PC-3 (cell line): ENCODE results near the gene PLXDC1. TPM values are rescaled to one million over a fixed set of nuclear protein-coding genes. Genes with fewer than 3 reads are reported as not detected.

Experiments used
- ATAC-seq: fragments of 200-7000 bp; cut with Tn5 transposase; 2 replicates; pipeline ENCODE4 v1.9.1; 2020; ENCODE audit warnings: mild to moderate bottlenecking, moderate library complexity
- BruUV-seq: library from RNA; stranded (reverse); fragments of 400-500 nt; replicated peaks from 2 replicates; lab custom pipeline; 2021; lab: Mats Ljungman, UMichigan
- CTCF ChIA-PET: fragments of 300-600 bp; sonication (Branson Sonifier 250); formaldehyde crosslinking; loops from one replicate; lab custom pipeline; 2022; ENCODE audit warnings: antibody characterized with exemption; lab: Charles Lee
- POLR2A ChIA-PET: fragments of 300-600 bp; sonication (Branson Sonifier 250); formaldehyde crosslinking; loops from one replicate; lab custom pipeline; 2022; ENCODE audit warnings: antibody characterized with exemption; ENCODE audit not compliant: unreplicated experiment; lab: Charles Lee
- DNase-seq: peaks from one replicate; pipeline ENCODE4 v3.0.0-alpha.2; 2015
- H2AFZ ChIP-seq: fragments of 300-600 bp; sonication (generic); 2 replicates; pipeline ENCODE4 v1.6.0; 2016; ENCODE audit warnings: antibody characterized with exemption, low read length
- H3F3A ChIP-seq: fragments of 300-600 bp; sonication (generic); one replicate; pipeline ENCODE4 v1.6.0; 2017; ENCODE audit warnings: antibody characterized with exemption, low read length, control low read depth, mild to moderate bottlenecking; ENCODE audit not compliant: unreplicated experiment
- H3K27ac ChIP-seq: fragments of 300-600 bp; sonication (generic); 2 replicates; pipeline ENCODE4 v1.5.1; 2016; ENCODE audit warnings: mild to moderate bottlenecking, low read length
- H3K27me3 ChIP-seq: fragments of 300-600 bp; sonication (generic); 2 replicates; pipeline ENCODE4 v1.6.1; 2016; ENCODE audit warnings: low read length, mixed read lengths
- H3K36me3 ChIP-seq: fragments of 300-600 bp; sonication (generic); 2 replicates; pipeline ENCODE4 v1.6.1; 2016; ENCODE audit warnings: low read depth, mixed run types, low read length, mixed read lengths
- H3K4me1 ChIP-seq: fragments of 300-600 bp; sonication (generic); 2 replicates; pipeline ENCODE4 v1.5.1; 2016; ENCODE audit warnings: low read length; ENCODE audit not compliant: insufficient read depth
- H3K4me2 ChIP-seq: fragments of 300-600 bp; sonication (generic); 2 replicates; pipeline ENCODE4 v1.6.0; 2016; ENCODE audit warnings: low read length
- H3K4me3 ChIP-seq: fragments of 300-600 bp; sonication (generic); 2 replicates; pipeline ENCODE4 v1.5.1; 2016; ENCODE audit warnings: mild to moderate bottlenecking, low read length, mixed read lengths
- H3K79me2 ChIP-seq: fragments of 300-600 bp; sonication (generic); 2 replicates; pipeline ENCODE4 v1.6.1; 2017; ENCODE audit warnings: low read length, mixed read lengths
- H3K9ac ChIP-seq: fragments of 300-600 bp; sonication (generic); 2 replicates; pipeline ENCODE4 v1.6.0; 2016; ENCODE audit warnings: mild to moderate bottlenecking, low read length
- H3K9me2 ChIP-seq: fragments of 300-600 bp; sonication (generic); replicated peaks from 2 replicates; pipeline ENCODE4 v1.6.1; 2016; ENCODE audit warnings: mixed run types, low read length, mixed read lengths
- H3K9me3 ChIP-seq: fragments of 300-600 bp; sonication (generic); 2 replicates; pipeline ENCODE4 v1.6.1; 2016; ENCODE audit warnings: low read length, mixed read lengths
- H4K20me1 ChIP-seq: fragments of 300-600 bp; sonication (generic); 2 replicates; pipeline ENCODE4 v1.6.1; 2016; ENCODE audit warnings: low read length, mixed read lengths
- EZH2 ChIP-seq: fragments of 300-600 bp; sonication (generic); IDR thresholded peaks from one replicate; pipeline ENCODE4 v1.6.1; 2017; ENCODE audit warnings: antibody characterized with exemption, mild to moderate bottlenecking, low read length; ENCODE audit not compliant: unreplicated experiment
- EZH2phosphoT487 ChIP-seq: fragments of 300-600 bp; sonication (generic); IDR thresholded peaks from 2 replicates; pipeline ENCODE4 v1.6.1; 2018; ENCODE audit warnings: mild to moderate bottlenecking, antibody characterized with exemption, low read length, borderline replicate concordance
- intact Hi-C: fragments of 100-400 bp; cut with micrococcal nuclease; formaldehyde crosslinking; loops from 2 replicates; pipeline ENCODE4 v1.9.0; 2023
- total RNA-seq: library from RNA; depleted of rRNA; stranded (reverse); fragments of >200 nt; gene quantifications from 2 replicates; pipeline ENCODE4 v1.2.3, GENCODE V29; 2014
- TF ChIP-seq, protein P1 (sequence below): fragments of 300-600 bp; sonication (generic); conservative IDR thresholded peaks from 2 replicates; pipeline ENCODE4 v1.5.1; 2017; ENCODE audit warnings: antibody characterized with exemption, low read depth, mild to moderate bottlenecking, low read length

Gene PLXDC1
- total RNA-seq, 1 experiment from 2014 or later, result not detected

DNA sequence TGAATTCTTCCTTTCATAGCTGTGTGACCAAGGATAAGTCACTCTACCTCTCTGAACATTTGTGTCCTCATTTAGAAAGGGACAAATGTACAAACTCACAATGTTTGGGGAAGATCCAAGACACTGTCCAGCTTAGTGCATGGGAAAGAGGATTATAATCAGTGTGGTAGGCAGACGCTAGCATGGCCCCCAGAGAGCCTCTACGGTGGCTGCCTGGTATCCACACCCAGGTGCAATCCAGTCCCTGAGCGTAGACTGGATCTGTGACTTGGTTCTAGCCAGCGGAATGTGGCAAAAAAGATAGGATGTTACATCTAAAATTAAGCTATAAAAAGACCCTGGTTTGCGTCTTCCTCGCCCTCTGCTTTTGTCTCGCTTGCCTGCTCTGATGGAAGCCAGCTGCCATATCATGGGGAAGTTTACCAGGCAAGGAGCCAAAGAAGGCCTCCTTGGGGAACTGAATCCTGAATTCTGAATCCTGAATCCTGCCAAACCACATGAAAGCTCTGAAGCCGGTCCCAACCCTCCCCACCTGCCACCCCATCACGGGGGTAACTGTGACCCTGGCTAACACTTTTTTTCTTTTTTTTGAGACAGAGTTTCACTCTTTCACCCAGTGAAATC, 51.7 kb downstream of the PLXDC1 start:
- H3K4me1 ChIP-seq, result no peaks in the 10 kb centered on the region
- no peaks in the 10 kb centered on the region for H3K9me2 ChIP-seq
- no peak for TF ChIP-seq EZH2
- TF ChIP-seq, protein P1, sequence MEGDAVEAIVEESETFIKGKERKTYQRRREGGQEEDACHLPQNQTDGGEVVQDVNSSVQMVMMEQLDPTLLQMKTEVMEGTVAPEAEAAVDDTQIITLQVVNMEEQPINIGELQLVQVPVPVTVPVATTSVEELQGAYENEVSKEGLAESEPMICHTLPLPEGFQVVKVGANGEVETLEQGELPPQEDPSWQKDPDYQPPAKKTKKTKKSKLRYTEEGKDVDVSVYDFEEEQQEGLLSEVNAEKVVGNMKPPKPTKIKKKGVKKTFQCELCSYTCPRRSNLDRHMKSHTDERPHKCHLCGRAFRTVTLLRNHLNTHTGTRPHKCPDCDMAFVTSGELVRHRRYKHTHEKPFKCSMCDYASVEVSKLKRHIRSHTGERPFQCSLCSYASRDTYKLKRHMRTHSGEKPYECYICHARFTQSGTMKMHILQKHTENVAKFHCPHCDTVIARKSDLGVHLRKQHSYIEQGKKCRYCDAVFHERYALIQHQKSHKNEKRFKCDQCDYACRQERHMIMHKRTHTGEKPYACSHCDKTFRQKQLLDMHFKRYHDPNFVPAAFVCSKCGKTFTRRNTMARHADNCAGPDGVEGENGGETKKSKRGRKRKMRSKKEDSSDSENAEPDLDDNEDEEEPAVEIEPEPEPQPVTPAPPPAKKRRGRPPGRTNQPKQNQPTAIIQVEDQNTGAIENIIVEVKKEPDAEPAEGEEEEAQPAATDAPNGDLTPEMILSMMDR, result no peak
- TF ChIP-seq EZH2phosphoT487, result no peak
- no peaks in the 10 kb centered on the region for H3K36me3 ChIP-seq
- CTCF ChIA-PET, result no interaction called here
- H3K4me2 ChIP-seq, result no peak overlapping the region
- no peak overlapping the region for H3K4me3 ChIP-seq
- no peaks in the 10 kb centered on the region for H3F3A ChIP-seq
- no peak overlapping the region for H2AFZ ChIP-seq
- no peak for DNase-seq
- no peak for ATAC-seq
- no peaks in the 10 kb centered on the region for H3K27me3 ChIP-seq
- no peaks in the 10 kb centered on the region for H3K9me3 ChIP-seq
- no peaks in the 10 kb centered on the region for H4K20me1 ChIP-seq
- H3K27ac ChIP-seq, result no peak overlapping the region
- no peaks in the 10 kb centered on the region for H3K79me2 ChIP-seq
- H3K9ac ChIP-seq, result no peak overlapping the region
- POLR2A ChIA-PET, result no interaction called here
- intact Hi-C loops, result no loop called here
- BruUV-seq, result no TSS peak

DNA sequence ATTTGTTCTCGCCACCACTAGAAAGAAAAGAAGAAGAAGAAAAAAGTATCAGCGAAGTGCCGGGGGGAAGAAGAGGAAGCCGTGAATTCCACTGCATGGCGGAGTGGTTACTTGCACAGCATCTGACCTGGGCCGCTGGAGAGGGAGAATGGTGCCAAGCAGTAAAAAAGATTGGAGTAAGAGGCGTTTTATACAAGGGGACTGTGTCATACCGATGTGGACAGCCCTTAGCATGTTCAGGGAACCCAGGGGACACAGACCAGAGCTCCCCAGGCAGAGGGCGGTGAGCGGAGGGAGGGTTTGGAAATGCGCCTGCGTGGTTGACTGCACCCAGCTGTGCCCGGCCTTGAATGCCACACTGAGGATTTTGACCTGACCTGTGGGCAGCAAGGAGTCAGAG, 52.8 kb downstream of the PLXDC1 start:
- Histone ChIP-seq H3K9ac (no peak overlapping the region), H3F3A (no peaks in the 10 kb centered on the region), H3K4me1 (no peaks in the 10 kb centered on the region), H4K20me1 (no peaks in the 10 kb centered on the region), H3K27me3 (no peaks in the 10 kb centered on the region), H2AFZ (no peak overlapping the region), H3K79me2 (no peaks in the 10 kb centered on the region), H3K9me3 (no peaks in the 10 kb centered on the region), H3K27ac (no peak overlapping the region), H3K9me2 (no peaks in the 10 kb centered on the region), H3K4me2 (no peak overlapping the region), H3K36me3 (no peaks in the 10 kb centered on the region), H3K4me3 (no peak overlapping the region)
- ChIA-PET POLR2A (no interaction called here), CTCF (no interaction called here)
- TF ChIP-seq EZH2phosphoT487, result no peak
- TF ChIP-seq, protein P1, result no peak
- DNase-seq, result no peak
- no peak for ATAC-seq
- intact Hi-C loops, result no loop called here
- no TSS peak for BruUV-seq

DNA sequence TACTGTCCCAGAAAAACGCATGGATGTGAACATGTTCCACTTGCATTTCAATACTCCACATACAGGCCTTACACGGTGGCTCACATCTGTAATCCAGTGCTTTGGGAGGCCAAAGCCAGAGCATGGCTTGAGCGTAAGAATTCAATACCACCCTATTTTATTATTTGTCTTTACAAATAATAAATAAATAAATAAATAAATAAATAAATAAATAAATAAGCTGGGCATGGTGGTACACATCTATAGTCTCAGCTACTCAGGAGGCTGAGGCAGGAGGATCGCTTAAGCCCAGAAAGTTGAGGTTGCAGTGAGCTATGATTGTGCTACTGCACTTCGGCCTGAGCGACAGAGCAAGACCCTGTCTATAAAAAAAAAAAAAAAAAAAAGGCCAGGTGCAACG, 53.9 kb downstream of the PLXDC1 start:
- no peaks in the 10 kb centered on the region for H3K79me2 ChIP-seq
- CTCF ChIA-PET, result no interaction called here
- H3K9me2 ChIP-seq, result no peaks in the 10 kb centered on the region
- no peak overlapping the region for H3K4me3 ChIP-seq
- no peak for TF ChIP-seq EZH2phosphoT487
- no peaks in the 10 kb centered on the region for H3K9me3 ChIP-seq
- no peak overlapping the region for H2AFZ ChIP-seq
- no peaks in the 10 kb centered on the region for H4K20me1 ChIP-seq
- no peak for DNase-seq
- H3K9ac ChIP-seq, result no peak overlapping the region
- no peaks in the 10 kb centered on the region for H3K36me3 ChIP-seq
- intact Hi-C loops, result no loop called here
- ATAC-seq, result no peak
- no peaks in the 10 kb centered on the region for H3K27me3 ChIP-seq
- no peaks in the 10 kb centered on the region for H3F3A ChIP-seq
- no TSS peak for BruUV-seq
- H3K27ac ChIP-seq, result no peak overlapping the region
- H3K4me2 ChIP-seq, result no peak overlapping the region
- H3K4me1 ChIP-seq, result no peaks in the 10 kb centered on the region
- POLR2A ChIA-PET, result no interaction called here
